Choroid plexus epithelial cell (primary cell): Measurements from ENCODE around the gene CSNK2A2.

Source experiments
- DNase-seq: peaks from one replicate; pipeline ENCODE4 v3.0.0-alpha.2; 2010; ENCODE audit warnings: low read depth
- H3K4me3 ChIP-seq: 2 replicates; pipeline ENCODE4 v1.5.1; 2011; ENCODE audit warnings: low read depth, mild to moderate bottlenecking, control low read depth, low read length, moderate library complexity
- TF ChIP-seq, protein P1 (sequence below): conservative IDR thresholded peaks from 2 replicates; pipeline ENCODE4 v1.5.1; 2011; ENCODE audit warnings: low read depth, mild to moderate bottlenecking, control low read depth, inconsistent platforms, low read length, moderate library complexity

Gene CSNK2A2

DNA sequence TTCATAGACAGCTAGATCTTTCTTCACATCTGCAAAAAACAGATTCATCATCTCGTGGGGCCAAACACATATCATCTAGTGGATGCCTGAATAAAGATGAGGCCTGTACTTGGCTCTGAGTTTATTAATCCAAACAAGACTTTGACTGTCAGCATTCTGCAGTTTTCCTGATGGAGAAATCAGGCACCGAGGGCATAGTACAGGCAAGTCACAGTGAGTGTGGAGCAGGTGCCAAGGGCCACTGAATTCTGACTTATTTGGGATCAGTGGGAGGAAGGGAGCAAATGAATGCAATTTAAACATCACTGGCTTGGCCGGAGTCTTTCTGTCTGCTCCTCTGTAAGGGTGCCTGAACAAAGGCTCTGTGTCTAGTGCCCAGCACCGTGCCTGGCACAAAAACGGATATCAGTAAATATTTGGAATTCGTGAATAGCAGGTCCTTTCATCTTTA is 69.7 kb downstream of the CSNK2A2 start:
- TF ChIP-seq, protein P1, sequence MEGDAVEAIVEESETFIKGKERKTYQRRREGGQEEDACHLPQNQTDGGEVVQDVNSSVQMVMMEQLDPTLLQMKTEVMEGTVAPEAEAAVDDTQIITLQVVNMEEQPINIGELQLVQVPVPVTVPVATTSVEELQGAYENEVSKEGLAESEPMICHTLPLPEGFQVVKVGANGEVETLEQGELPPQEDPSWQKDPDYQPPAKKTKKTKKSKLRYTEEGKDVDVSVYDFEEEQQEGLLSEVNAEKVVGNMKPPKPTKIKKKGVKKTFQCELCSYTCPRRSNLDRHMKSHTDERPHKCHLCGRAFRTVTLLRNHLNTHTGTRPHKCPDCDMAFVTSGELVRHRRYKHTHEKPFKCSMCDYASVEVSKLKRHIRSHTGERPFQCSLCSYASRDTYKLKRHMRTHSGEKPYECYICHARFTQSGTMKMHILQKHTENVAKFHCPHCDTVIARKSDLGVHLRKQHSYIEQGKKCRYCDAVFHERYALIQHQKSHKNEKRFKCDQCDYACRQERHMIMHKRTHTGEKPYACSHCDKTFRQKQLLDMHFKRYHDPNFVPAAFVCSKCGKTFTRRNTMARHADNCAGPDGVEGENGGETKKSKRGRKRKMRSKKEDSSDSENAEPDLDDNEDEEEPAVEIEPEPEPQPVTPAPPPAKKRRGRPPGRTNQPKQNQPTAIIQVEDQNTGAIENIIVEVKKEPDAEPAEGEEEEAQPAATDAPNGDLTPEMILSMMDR: no peak
- H3K4me3 ChIP-seq: peak overlapping the region; percentile 91
- no peak for DNase-seq

DNA sequence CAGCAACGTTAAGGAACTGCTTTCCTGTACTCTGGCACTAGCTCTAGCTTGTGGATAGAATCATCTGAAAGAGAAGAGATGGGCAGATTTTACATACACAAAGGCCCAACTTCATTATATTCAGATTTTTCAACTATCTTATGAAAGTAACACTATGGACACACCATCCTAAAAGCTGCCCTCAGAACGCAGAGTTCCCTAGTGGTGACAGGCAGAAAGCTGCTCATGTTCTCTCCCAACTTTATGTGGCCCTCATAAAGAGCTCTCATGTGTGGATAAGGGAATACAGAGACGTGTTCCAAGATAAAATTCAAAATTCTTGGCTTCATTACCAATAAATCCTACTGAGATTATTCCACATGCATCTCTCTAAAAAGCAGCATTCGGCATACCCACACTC is 70.3 kb downstream of the CSNK2A2 start:
- H3K4me3 ChIP-seq: peak overlapping the region; percentile 91
- no peak for DNase-seq
- TF ChIP-seq, protein P1: peak; percentile 35

DNA sequence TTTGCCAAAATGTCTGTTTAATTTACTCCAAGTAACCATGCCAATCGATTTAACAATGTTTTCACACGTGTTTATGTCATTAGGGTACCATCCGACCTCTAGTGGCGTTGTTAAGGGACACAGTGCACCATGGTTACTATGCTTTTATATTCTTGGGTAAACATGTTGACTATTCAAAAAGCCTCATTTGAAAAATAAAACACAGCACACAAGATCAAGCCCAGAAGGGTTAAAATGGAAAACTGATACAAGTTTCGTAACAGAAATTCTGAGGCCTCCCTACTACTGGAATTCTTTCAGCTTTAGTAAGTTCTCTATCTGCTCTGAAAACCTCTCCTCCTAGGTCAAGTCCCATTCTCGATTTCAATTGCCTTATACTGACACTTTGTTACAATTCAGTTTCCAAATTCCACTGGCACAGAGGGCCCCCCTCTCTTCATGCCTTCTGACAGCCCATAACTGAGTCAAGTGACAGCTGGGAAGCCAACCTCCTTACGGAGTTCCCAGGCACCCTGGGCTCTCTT is 70.8 kb downstream of the CSNK2A2 start:
- peak; percentile 72 for DNase-seq
- TF ChIP-seq, protein P1: peak; percentile 36
- H3K4me3 ChIP-seq: peak overlapping the region; percentile 91

DNA sequence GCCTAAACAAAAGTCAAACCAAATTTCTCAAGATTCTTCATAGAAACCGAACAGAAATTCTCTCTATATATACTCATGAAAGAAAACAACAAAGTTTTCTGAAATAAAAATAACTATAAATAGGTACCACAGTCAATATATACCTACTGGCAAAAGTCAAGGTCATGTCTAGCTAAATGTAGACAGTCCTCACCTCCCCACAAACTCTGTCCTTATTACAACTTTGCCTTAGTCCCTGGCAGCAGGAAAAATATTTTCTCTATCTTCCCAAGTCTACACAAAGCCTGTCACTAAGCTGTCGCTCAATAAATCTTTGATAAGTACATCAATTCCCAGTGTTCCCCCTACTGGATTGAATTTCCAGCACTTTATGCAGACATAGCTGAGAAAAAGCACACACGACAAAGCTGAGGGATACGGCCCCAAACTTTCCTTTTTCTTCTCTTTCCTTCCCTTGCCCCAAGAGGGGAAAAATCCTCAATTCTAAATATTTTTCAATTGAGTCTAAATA is 71.4 kb downstream of the CSNK2A2 start:
- TF ChIP-seq, protein P1: no peak
- DNase-seq: no peak
- peak overlapping the region; percentile 23 for H3K4me3 ChIP-seq

DNA sequence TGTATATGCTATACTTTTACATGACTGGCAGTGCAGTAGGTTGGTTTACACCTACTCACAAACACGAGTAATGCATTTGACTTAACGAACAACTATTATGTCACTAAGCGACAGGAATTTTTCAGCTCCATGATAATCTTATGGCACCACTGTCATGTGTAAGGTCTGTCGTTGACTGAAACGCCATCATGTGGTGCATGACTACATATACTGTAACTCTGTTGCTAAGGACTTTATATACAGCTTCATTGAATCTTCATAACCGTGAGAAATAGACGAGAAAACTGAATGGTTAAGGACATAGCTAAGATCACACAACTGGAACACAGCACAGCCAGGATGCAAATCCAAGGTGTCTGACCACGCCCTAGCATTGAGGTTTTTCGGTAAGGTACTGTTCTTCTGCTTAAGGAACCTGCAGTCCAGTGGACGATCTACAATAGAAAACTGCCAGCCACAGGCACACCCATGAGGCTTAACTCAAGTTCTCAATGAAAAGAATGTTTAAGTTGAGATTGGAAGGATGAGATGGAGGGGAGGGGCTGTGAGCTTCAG is 72.0 kb downstream of the CSNK2A2 start:
- no peak overlapping the region for H3K4me3 ChIP-seq
- no peak for DNase-seq

DNA sequence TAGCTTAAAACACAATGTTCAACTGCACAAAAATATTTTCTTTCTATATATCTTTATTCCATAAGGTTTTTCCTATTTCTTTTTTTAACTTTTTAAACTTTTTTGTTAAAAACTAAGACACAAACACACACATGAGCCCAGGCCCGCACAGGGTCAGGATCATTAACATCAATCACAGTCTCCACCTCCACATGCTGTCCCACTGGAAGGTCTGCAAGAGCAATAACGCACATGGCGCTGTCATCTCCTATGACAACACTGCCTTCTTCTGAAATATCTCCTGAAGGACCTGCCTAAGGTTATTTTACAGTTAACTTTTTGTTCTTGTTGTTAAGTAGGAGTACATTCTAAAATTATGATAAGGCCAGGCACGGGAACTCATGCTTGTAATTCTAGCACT is 72.9 kb downstream of the CSNK2A2 start:
- no peak overlapping the region for H3K4me3 ChIP-seq
- TF ChIP-seq, protein P1: no peak
- no peak for DNase-seq

More for the DNA sequence above, 72.0 kb downstream of the CSNK2A2 start:
- TF ChIP-seq, protein P1: no peak

DNA sequence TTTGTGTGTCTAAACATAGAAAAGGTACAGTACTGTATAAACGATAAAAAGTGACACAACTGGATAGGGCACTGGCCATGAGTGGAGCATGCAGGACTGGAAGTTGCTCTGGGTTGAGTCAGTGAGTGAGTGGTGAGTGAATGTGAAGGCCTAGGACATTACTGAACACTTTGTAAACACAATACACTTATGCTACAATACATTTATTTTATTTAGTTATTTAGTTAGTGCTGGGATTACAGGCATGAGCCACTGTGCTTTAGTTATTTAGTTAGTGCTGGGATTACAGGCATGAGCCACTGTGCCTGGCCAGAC is 73.3 kb downstream of the CSNK2A2 start:
- peak; percentile 39 for DNase-seq

More for the DNA sequence above, 73.3 kb downstream of the CSNK2A2 start:
- TF ChIP-seq, protein P1: no peak
- no peak overlapping the region for H3K4me3 ChIP-seq
